Activated CD4-positive, alpha-beta T cell treated with anti-CD3 and anti-CD28 coated beads, Interleukin-2, amount 50 U/mL, for 24 hours (primary cell): Measurements from ENCODE around the gene GNA14.

Experiments used
- DNase-seq, 2 donors: peaks; one replicate each; pipeline ENCODE4 v3.0.0-alpha.2; 2020; ENCODE audit warnings: low read depth in 1 of 2, low spot score in 1 of 2

Gene GNA14

GRCh38 chr9:77543131-77543822, 104.8 kb downstream of the GNA14 start:
- DNase-seq, result no peak

- DNase-seq, result no peak
These were observed 106.5 kb downstream of the GNA14 start for GRCh38 chr9:77541600-77541999.

DNA sequence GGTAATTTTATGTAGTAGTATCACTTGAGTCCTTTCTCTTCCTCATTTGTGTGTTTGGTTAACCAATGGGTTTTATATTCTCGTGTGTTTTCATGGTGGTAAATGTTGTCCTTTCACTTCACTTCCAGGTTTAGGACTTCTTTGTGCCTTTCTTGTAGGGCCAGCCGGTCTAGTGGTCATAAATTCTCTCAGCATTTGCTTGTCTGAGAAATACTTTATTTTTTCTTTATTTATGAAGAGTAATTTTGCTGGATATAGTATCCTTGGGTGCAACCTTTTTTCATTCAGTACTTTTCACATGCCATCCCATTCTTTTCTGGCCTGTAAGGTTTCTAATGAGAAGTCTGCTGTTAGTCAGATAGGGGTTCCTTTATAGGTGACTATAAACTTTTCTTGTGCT, 107.1 kb downstream of the GNA14 start:
- DNase-seq, result no peak

DNA sequence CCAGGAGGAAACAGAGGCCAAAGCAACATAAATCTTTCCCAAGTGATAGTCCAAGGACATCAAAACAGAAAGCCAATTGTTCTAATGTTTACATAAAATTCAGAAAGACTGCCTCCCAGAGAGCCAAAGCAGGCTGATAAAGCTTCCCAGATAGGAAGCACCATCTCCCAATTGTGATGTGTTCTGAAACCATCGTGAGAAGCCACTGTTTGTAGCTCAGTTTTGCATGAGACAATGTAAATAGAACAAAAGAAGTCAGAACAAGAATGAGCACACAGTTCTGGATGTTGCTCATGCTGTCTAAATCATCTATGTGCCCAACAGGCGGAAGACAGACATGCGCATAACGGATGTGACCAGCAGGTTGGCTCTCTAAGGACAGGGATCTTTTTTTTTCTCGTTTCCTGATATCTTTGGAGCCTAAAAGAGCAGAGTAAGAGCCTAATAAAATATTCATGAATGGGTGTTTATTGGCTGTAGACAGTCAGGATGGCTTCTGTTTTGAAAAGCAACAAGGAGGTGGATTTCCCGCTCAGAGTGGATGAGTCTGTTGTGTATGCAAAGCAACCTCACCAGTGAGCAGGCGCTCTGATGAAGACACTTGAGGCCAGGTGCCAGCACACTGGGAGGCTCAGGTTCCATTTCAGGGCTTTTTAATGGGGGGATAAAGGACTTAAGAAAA, 113.6 kb downstream of the GNA14 start:
- no peak for DNase-seq

DNA sequence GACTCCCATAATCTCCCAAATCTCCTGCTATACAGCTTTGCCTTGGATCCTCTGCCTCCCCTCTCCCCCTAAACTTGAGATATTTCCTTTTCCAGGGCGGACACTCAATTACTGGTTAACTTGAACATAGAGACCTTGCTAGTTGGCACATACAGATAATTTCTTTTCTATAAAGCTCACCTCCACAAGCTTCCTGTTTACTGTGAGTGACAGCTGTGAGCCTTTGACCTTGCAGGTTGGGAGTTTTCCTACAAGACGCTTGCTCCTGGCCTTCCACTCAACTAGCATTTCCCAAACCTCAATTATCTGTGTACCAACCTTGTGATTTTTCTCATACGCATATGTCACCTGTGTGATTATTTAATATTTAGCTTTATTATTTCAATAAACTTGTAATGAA, 114.5 kb downstream of the GNA14 start:
- DNase-seq, result no peak

DNA sequence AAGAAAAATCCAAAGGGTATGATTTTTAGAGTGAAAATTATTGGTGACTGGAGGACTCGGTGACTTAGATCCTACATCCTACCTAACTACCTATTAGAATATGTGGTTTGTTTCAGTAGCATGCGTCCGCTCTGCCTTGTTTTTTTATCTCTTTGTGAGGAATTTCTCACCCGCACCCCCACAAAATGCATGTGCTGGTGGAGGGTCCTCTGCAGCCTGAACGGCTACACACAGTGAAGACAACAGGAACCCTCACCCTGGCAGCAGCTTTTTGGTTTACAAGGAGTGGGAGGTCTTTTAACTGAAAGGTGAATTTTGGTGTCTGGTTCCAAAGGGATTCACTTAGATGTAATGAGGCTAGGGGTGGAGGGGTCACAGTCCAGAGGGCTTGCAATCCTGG, 115.5 kb downstream of the GNA14 start:
- DNase-seq, result no peak

DNA sequence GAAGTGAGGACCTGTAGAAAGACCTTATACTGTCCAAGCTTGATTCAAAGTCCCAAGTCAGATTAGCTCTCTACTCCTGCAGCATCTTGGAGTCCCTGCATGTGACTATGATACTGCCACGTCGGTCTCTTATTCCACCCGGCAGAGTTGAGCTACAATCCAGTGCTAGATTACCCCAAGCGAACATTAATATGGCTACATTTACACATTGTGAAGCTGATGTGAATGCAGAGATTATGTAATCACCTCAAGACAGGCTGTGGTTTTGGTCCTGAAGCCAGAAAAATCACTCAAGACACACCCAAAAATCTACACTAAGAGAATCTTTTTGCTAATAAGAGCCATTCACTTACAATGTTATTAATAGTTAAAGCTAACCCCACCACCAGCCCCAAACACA, 116.7 kb downstream of the GNA14 start:
- no peak for DNase-seq

GRCh38 chr9:77523891-77524290, 124.2 kb downstream of the GNA14 start:
- no peak for DNase-seq

- DNase-seq, result no peak
These were observed 127.0 kb downstream of the GNA14 start for GRCh38 chr9:77521091-77521490.

- no peak for DNase-seq
These were observed 129.4 kb downstream of the GNA14 start for GRCh38 chr9:77518688-77519087.

DNA sequence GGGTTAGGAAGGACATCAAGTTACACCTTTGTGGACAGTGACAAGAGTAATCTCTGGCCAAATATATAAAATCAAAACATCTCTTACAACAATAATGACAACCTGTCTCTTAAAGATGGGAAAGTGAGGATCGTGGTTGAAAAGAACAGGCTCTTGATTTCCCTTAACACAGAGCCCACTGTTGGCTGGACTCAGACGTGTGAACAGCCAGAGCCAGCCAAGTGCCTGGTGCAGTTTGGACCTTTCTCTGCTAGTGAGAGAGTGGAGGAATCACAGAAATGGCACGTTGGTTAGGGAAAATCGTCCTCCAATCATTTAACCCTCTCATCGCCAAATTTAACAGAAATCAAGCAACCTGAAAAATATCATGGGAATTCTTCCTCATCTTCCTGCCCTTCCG, 131.3 kb downstream of the GNA14 start:
- no peak for DNase-seq

GRCh38 chr9:77514886-77515711, 133.0 kb downstream of the GNA14 start:
- no peak for DNase-seq

- no peak for DNase-seq
These were observed 134.7 kb downstream of the GNA14 start for GRCh38 chr9:77513457-77513856.

DNA sequence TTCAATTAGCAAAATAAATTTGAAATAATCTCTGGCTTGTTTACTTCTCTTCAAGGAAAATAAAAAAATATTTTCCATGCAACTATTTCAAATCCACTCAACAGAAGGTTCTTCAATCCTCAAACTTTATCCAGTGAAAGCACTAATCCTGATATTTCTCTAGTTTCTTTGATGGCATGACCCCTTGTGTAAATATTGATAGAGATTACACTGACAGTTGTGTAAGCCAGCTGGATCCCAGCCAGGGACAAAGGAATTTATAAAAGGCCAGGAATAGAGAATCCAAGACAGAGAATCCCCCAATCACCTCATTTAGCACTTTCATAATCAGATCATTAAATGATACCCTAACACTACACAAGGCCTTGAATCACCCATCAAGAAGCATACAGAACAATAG, 135.2 kb downstream of the GNA14 start:
- no peak for DNase-seq

GRCh38 chr9:77511525-77511924, 136.6 kb downstream of the GNA14 start:
- DNase-seq, result no peak

DNA sequence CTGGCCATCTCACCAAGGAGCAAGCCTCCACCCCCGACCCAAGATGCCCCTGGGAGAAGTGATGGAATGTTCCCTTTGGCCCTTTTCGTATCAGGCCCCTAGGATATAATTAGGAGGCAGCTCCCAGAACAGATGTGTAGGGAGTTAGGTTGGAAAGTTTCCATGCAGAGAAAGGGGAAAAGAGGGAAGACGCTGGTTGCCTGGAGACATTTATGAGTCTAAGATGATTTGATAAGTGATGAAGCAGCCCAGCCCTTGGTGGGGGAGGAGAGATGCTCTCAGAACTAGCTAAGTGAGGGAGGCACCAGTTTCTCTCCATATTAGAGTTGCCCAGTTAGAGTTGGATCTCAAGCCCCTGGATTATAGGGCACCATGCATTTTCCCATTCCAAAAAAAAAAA, 137.5 kb downstream of the GNA14 start:
- DNase-seq, result no peak

GRCh38 chr9:77508396-77508795, 139.7 kb downstream of the GNA14 start:
- DNase-seq, result no peak

- no peak for DNase-seq
These were observed 140.7 kb downstream of the GNA14 start for GRCh38 chr9:77507212-77507961.

GRCh38 chr9:77505232-77505631, 142.9 kb downstream of the GNA14 start:
- DNase-seq, result no peak

GRCh38 chr9:77502568-77502967, 145.6 kb downstream of the GNA14 start:
- no peak for DNase-seq

- no peak for DNase-seq
These were observed 149.2 kb downstream of the GNA14 start for GRCh38 chr9:77498891-77499290.
